D721Med (cell line): ENCODE results near the gene PTPMT1.

ENCODE experiments used
- DNase-seq: peaks from one replicate; pipeline ENCODE4 v3.0.0; 2011; ENCODE audit warnings: low spot score; ENCODE audit not compliant: insufficient read length
- FAIRE-seq: peaks from 2 replicates; lab custom pipeline; 2011; peaks lifted over from hg19 to GRCh38; lab: Jason Lieb, UNC
- CTCF ChIP-seq: IDR thresholded peaks from 2 replicates; pipeline ENCODE4 v1.5.1; 2012; ENCODE audit warnings: mild to moderate bottlenecking, control low read depth; ENCODE audit not compliant: insufficient read depth; ENCODE audit errors: missing control alignments

PTPMT1 gene

GRCh38 chr11:47573321-47573720 is 7.9 kb downstream of the PTPMT1 start:
- DNase-seq (no peak), FAIRE-seq (no peak)
- TF ChIP-seq CTCF, result no peak

GRCh38 chr11:47577460-47578041 is 12.2 kb downstream of the PTPMT1 start:
- DNase-seq, result no peak
- no peak for FAIRE-seq
- TF ChIP-seq CTCF, result no peak

- DNase-seq (peak; percentile 91), FAIRE-seq (no peak)
- no peak for TF ChIP-seq CTCF
These were observed 13.4 kb downstream of the PTPMT1 start, which contains the start of the genes KBTBD4 and NDUFS3 for GRCh38 chr11:47578524-47579494. Gene KBTBD4 (minus strand): TSS chr11:47578970. CDS start chr11:47578951, 19 bp downstream. Gene NDUFS3 (plus strand): TSS chr11:47579074. CDS start chr11:47579092, 18 bp downstream.

- TF ChIP-seq CTCF, result no peak
- DNase-seq, result no peak
- FAIRE-seq, result no peak
These were observed 18.4 kb downstream of the PTPMT1 start for GRCh38 chr11:47583844-47584243.

GRCh38 chr11:47586098-47586855 is 20.9 kb downstream of the PTPMT1 start, which contains the start of gene FAM180B:
Gene FAM180B (plus strand): TSS chr11:47586678. CDS start chr11:47586769, 91 bp downstream.
- TF ChIP-seq CTCF, result no peak
- DNase-seq, result no peak
- no peak for FAIRE-seq

- no peak for DNase-seq
- FAIRE-seq, result no peak
- TF ChIP-seq CTCF, result no peak
These were observed 21.8 kb downstream of the PTPMT1 start for GRCh38 chr11:47587039-47587716.
